ENCODE data around the gene PHC2.

The PHC2 gene

DNA sequence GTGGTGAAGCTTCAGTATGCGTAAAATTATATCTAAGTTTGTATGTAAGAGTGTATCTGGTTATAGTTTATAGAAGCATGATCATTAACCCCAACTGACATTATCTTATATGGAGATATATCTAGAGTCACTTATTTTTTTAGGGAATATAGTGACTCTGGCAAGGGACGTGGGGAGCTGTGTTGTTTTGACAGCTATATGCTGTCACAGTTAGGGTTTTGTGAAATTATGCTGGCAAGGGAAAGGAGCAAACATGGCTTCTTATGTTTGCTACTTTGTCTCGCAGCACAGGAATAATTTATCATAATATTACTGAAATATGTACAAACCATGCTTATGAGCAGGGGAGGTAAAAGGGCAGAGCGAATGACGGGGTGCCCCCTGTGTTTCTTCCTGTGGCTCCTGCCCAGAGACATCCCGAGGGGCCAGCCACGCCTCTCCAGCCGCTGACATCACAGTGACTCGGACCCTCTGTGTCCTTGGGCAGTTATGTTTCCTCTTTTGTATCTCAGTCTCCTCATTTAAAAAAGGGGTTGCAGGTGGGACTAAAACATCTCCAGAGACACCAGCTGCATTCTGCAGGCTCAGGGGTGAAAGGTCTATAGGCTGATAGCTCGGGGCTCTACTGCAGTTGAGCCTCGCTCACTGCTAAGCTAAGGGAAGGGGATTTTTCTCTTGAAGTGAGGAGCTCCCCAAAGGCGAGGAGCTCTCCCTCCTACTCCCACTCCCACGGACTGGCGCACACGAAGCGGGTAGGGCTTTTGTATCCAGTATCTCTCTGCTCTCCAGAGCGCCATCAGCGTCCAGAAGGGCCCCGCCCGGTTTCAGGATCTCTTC is 124.9 kb downstream of the PHC2 start:
- H4K5ac ChIP-seq (ENCODE audit: low read length) = no peak overlapping the region
- H3K27ac ChIP-seq (ENCODE audit: low read depth, low read length) = no peak overlapping the region
- H2BK5ac ChIP-seq (ENCODE audit: low read length) = no peak overlapping the region
- H3K4ac ChIP-seq (ENCODE audit: low read depth, low read length) = no peak overlapping the region
- H2AK5ac ChIP-seq (ENCODE audit: low read length) = no peak overlapping the region
- peak overlapping the region; percentile 29 for H3K56ac ChIP-seq (ENCODE audit: low read length)
- H3K79me1 ChIP-seq (ENCODE audit: low read length) = no peaks in the 10 kb centered on the region
- no peak for DNase-seq
- H3K27me3 ChIP-seq (ENCODE audit: insufficient read depth, low read length, poor library complexity) = peaks cover 8% of the 10 kb centered on the region
- no peak overlapping the region for H2BK120ac ChIP-seq (ENCODE audit: low read depth, low read length)
- no peaks in the 10 kb centered on the region for H3K36me3 ChIP-seq (ENCODE audit: control insufficient read depth, insufficient read depth, low read length)
- no peaks in the 10 kb centered on the region for H3K79me2 ChIP-seq (ENCODE audit: control insufficient read depth, insufficient read depth, low read length)
- H3K4me2 ChIP-seq (ENCODE audit: low read length) = peak overlapping the region; percentile 10
- 100% methylated on average over 1 of the region's 20 CpGs for WGBS (ENCODE audit: extremely low coverage, insufficient coverage, low lambda C conversion rate)
- no peak overlapping the region for H3K4me3 ChIP-seq (ENCODE audit: low read length)
- H3K9ac ChIP-seq (ENCODE audit: low read length) = no peak overlapping the region
- H2BK15ac ChIP-seq (replicated peaks; ENCODE audit: low read depth) = no peak overlapping the region
- no peaks in the 10 kb centered on the region for H3K4me1 ChIP-seq (ENCODE audit: control insufficient read depth, low read depth, low read length)
- H4K8ac ChIP-seq (ENCODE audit: low read depth, low read length) = no peak overlapping the region
- no peak overlapping the region for H3K18ac ChIP-seq (ENCODE audit: low read length)
- H3K23ac ChIP-seq (ENCODE audit: low read length) = no peak overlapping the region

DNA sequence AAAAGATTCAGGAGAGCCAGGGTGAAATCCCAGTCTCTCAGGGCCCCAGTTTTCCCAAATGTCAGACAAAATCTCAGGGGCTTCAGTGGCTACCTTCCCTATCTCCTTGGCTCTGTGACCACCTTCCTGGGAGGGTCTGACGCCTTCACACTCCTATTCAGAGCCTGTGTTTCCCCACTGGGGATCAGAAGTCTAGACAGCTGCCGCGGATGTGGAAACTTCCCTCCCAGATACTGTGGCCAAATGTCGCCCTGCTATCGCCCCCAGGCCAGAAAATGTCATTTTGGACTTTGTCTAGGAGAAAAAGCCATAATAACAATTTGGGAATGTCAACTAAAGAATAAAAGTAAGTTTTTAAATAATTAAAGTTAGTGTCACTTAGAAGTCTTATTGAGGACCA is 125.9 kb downstream of the PHC2 start:
- Histone ChIP-seq H3K56ac (ENCODE audit: low read length) (no peak overlapping the region), H3K4ac (ENCODE audit: low read depth, low read length) (no peak overlapping the region), H2BK120ac (ENCODE audit: low read depth, low read length) (no peak overlapping the region), H4K8ac (ENCODE audit: low read depth, low read length) (no peak overlapping the region), H3K36me3 (ENCODE audit: control insufficient read depth, insufficient read depth, low read length) (no peaks in the 10 kb centered on the region), H3K4me2 (ENCODE audit: low read length) (no peak overlapping the region), H3K4me1 (ENCODE audit: control insufficient read depth, low read depth, low read length) (no peaks in the 10 kb centered on the region), H2BK15ac (replicated peaks; ENCODE audit: low read depth) (no peak overlapping the region), H3K27ac (ENCODE audit: low read depth, low read length) (no peak overlapping the region), H4K5ac (ENCODE audit: low read length) (no peak overlapping the region), H3K79me1 (ENCODE audit: low read length) (no peaks in the 10 kb centered on the region), H2AK5ac (ENCODE audit: low read length) (no peak overlapping the region), H3K4me3 (ENCODE audit: low read length) (no peak overlapping the region), H3K23ac (ENCODE audit: low read length) (no peak overlapping the region), H2BK5ac (ENCODE audit: low read length) (no peak overlapping the region), H3K79me2 (ENCODE audit: control insufficient read depth, insufficient read depth, low read length) (no peaks in the 10 kb centered on the region), H3K18ac (ENCODE audit: low read length) (no peak overlapping the region), H3K27me3 (ENCODE audit: insufficient read depth, low read length, poor library complexity) (peaks cover 8% of the 10 kb centered on the region), H3K9ac (ENCODE audit: low read length) (no peak overlapping the region)
- no CpG with 5 or more reads among the region's 5 CpGs for WGBS (ENCODE audit: extremely low coverage, insufficient coverage, low lambda C conversion rate)
- DNase-seq = peak; percentile 40

DNA sequence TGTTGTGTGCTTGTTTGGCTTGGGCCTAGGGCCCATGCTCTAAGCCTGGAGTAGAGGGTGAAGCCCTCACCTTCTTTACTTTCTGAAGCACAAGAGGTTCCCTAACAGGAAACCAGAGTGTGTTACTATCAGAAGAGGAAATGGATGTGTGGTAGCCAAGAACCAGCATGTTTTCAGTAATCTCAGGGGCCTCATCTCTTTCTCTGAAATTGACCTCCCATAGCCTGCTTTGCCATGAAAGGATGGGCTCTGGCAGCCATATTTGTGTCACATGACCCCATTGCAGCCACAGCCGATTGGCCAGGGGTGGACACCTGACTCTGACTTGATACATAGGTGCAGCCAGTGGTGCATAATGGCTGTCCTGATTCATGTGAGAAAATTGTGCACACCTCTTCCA is 128.6 kb downstream of the PHC2 start:
- Histone ChIP-seq H2AK5ac (ENCODE audit: low read length) (no peak overlapping the region), H2BK120ac (ENCODE audit: low read depth, low read length) (no peak overlapping the region), H3K9ac (ENCODE audit: low read length) (no peak overlapping the region), H2BK15ac (replicated peaks; ENCODE audit: low read depth) (no peak overlapping the region), H3K27ac (ENCODE audit: low read depth, low read length) (no peak overlapping the region), H3K4me1 (ENCODE audit: control insufficient read depth, low read depth, low read length) (no peaks in the 10 kb centered on the region), H3K4ac (ENCODE audit: low read depth, low read length) (no peak overlapping the region), H3K18ac (ENCODE audit: low read length) (no peak overlapping the region), H3K27me3 (ENCODE audit: insufficient read depth, low read length, poor library complexity) (peaks cover 8% of the 10 kb centered on the region), H3K79me1 (ENCODE audit: low read length) (no peaks in the 10 kb centered on the region), H3K79me2 (ENCODE audit: control insufficient read depth, insufficient read depth, low read length) (no peaks in the 10 kb centered on the region), H3K4me3 (ENCODE audit: low read length) (no peak overlapping the region), H3K56ac (ENCODE audit: low read length) (no peak overlapping the region), H3K4me2 (ENCODE audit: low read length) (no peak overlapping the region), H4K5ac (ENCODE audit: low read length) (no peak overlapping the region), H4K8ac (ENCODE audit: low read depth, low read length) (no peak overlapping the region), H3K23ac (ENCODE audit: low read length) (no peak overlapping the region), H3K36me3 (ENCODE audit: control insufficient read depth, insufficient read depth, low read length) (peaks cover 1% of the 10 kb centered on the region), H2BK5ac (ENCODE audit: low read length) (no peak overlapping the region)
- no peak for DNase-seq
- no CpG with 5 or more reads among the region's 1 CpG for WGBS (ENCODE audit: extremely low coverage, insufficient coverage, low lambda C conversion rate)

DNA sequence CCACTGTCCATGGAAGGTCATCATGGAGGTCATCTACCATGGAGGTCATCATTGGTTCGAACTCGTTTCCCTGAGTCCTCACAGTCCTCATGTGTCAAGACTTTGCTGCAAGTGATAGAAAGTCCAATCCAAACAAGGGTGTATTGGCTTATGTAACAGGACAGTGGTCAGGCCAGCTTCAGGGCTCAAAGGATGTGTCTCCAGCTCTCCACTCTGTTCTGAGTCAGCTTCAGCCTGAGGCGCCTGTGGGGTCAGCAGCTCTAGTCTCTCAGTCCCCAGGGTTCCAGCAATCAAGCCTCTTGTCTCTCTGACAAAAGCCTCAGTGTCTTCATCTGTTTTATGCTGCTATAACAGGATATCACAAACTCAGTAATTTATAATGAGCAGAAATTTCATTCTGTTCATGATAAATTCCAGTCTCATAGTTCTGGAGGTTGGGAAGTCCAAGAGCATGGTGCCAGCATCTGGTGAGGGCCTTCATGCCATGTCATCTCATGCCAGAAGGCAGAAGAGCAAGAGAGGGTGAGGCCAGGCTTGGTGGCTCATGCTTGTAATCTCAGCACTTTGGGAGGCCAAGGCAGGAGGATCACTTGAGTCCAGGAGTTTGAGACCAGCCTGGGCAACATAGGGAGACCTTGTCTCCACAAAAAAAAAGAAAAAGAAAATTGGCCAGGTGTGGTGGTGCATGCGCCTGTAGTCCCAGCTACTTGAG is 129.5 kb downstream of the PHC2 start:
- no peaks in the 10 kb centered on the region for H3K79me1 ChIP-seq (ENCODE audit: low read length)
- H3K79me2 ChIP-seq (ENCODE audit: control insufficient read depth, insufficient read depth, low read length) = no peaks in the 10 kb centered on the region
- no peak overlapping the region for H2AK5ac ChIP-seq (ENCODE audit: low read length)
- no peaks in the 10 kb centered on the region for H3K4me1 ChIP-seq (ENCODE audit: control insufficient read depth, low read depth, low read length)
- no peak overlapping the region for H3K4me3 ChIP-seq (ENCODE audit: low read length)
- H3K27me3 ChIP-seq (ENCODE audit: insufficient read depth, low read length, poor library complexity) = peaks cover 6% of the 10 kb centered on the region
- H3K27ac ChIP-seq (ENCODE audit: low read depth, low read length) = no peak overlapping the region
- H4K8ac ChIP-seq (ENCODE audit: low read depth, low read length) = no peak overlapping the region
- H3K36me3 ChIP-seq (ENCODE audit: control insufficient read depth, insufficient read depth, low read length) = peaks cover 1% of the 10 kb centered on the region
- no peak overlapping the region for H3K4me2 ChIP-seq (ENCODE audit: low read length)
- no peak for DNase-seq
- no peak overlapping the region for H3K23ac ChIP-seq (ENCODE audit: low read length)
- H3K4ac ChIP-seq (ENCODE audit: low read depth, low read length) = no peak overlapping the region
- H4K5ac ChIP-seq (ENCODE audit: low read length) = no peak overlapping the region
- no CpG with 5 or more reads among the region's 4 CpGs for WGBS (ENCODE audit: extremely low coverage, insufficient coverage, low lambda C conversion rate)
- no peak overlapping the region for H3K9ac ChIP-seq (ENCODE audit: low read length)
- no peak overlapping the region for H2BK120ac ChIP-seq (ENCODE audit: low read depth, low read length)
- H3K18ac ChIP-seq (ENCODE audit: low read length) = no peak overlapping the region
- no peak overlapping the region for H3K56ac ChIP-seq (ENCODE audit: low read length)
- no peak overlapping the region for H2BK5ac ChIP-seq (ENCODE audit: low read length)
- H2BK15ac ChIP-seq (replicated peaks; ENCODE audit: low read depth) = no peak overlapping the region

DNA sequence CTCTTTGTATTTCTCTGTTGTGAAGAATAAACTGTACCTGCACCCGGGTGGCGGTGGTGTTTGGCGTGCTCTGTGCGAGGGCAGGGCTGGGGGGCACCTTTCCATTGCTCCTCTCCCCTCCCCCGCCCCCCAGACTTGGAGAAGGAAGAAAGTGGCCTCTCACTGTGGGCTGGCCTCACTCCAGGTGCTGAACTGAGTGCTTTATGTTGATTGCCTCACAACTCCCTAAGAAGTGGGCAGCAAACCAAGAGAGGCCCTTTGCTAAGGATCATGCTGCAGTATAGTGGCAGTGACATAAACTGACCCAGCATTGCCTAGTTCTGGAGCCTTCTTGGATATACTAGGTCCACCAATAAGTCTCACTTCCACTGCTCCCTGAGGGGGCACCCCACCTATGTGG is 130.2 kb downstream of the PHC2 start:
- no CpG with 5 or more reads among the region's 5 CpGs for WGBS (ENCODE audit: extremely low coverage, insufficient coverage, low lambda C conversion rate)
- no peak overlapping the region for H3K4ac ChIP-seq (ENCODE audit: low read depth, low read length)
- H2BK120ac ChIP-seq (ENCODE audit: low read depth, low read length) = no peak overlapping the region
- no peak overlapping the region for H4K8ac ChIP-seq (ENCODE audit: low read depth, low read length)
- H3K9ac ChIP-seq (ENCODE audit: low read length) = no peak overlapping the region
- H3K4me3 ChIP-seq (ENCODE audit: low read length) = no peak overlapping the region
- no peaks in the 10 kb centered on the region for H3K27me3 ChIP-seq (ENCODE audit: insufficient read depth, low read length, poor library complexity)
- H3K4me1 ChIP-seq (ENCODE audit: control insufficient read depth, low read depth, low read length) = no peaks in the 10 kb centered on the region
- H3K79me1 ChIP-seq (ENCODE audit: low read length) = no peaks in the 10 kb centered on the region
- no peak overlapping the region for H2AK5ac ChIP-seq (ENCODE audit: low read length)
- H3K56ac ChIP-seq (ENCODE audit: low read length) = no peak overlapping the region
- peaks cover 4% of the 10 kb centered on the region for H3K36me3 ChIP-seq (ENCODE audit: control insufficient read depth, insufficient read depth, low read length)
- no peak overlapping the region for H2BK15ac ChIP-seq (replicated peaks; ENCODE audit: low read depth)
- H4K5ac ChIP-seq (ENCODE audit: low read length) = no peak overlapping the region
- H3K23ac ChIP-seq (ENCODE audit: low read length) = no peak overlapping the region
- no peak overlapping the region for H3K27ac ChIP-seq (ENCODE audit: low read depth, low read length)
- no peak overlapping the region for H2BK5ac ChIP-seq (ENCODE audit: low read length)
- H3K18ac ChIP-seq (ENCODE audit: low read length) = no peak overlapping the region
- H3K79me2 ChIP-seq (ENCODE audit: control insufficient read depth, insufficient read depth, low read length) = no peaks in the 10 kb centered on the region
- no peak overlapping the region for H3K4me2 ChIP-seq (ENCODE audit: low read length)
- no peak for DNase-seq
